Adipocyte (in vitro differentiated cells): ENCODE measurements around the gene UPB1.

Experiments
- DNase-seq: peaks from one replicate; pipeline ENCODE4 v3.0.0-alpha.2; 2015; ENCODE audit warnings: low read depth
- H3K27me3 ChIP-seq: replicated peaks from 2 replicates; pipeline ENCODE4 v1.7.0; 2013; ENCODE audit warnings: mild to moderate bottlenecking, low read length, moderate library complexity; ENCODE audit not compliant: control insufficient read depth, insufficient read depth
- H3K36me3 ChIP-seq: 2 replicates; pipeline ENCODE4 v1.7.0; 2013; ENCODE audit warnings: low read length, mild to moderate bottlenecking, moderate library complexity; ENCODE audit not compliant: control insufficient read depth, insufficient read depth, severe bottlenecking
- H3K4me1 ChIP-seq: 2 replicates; pipeline ENCODE4 v1.7.0; 2013; ENCODE audit warnings: mild to moderate bottlenecking, low read length, moderate library complexity; ENCODE audit not compliant: control insufficient read depth, insufficient read depth
- H3K4me3 ChIP-seq: 2 replicates; pipeline ENCODE4 v1.7.0; 2013; ENCODE audit warnings: mild to moderate bottlenecking, low read length, moderate library complexity
- H3K9ac ChIP-seq: 2 replicates; pipeline ENCODE4 v1.7.0; 2013; ENCODE audit warnings: mild to moderate bottlenecking, low read length, moderate library complexity
- H3K9me3 ChIP-seq: 2 replicates; pipeline ENCODE4 v1.7.0; 2013; ENCODE audit warnings: mild to moderate bottlenecking, low read length, moderate library complexity; ENCODE audit not compliant: control insufficient read depth

UPB1 gene

DNA sequence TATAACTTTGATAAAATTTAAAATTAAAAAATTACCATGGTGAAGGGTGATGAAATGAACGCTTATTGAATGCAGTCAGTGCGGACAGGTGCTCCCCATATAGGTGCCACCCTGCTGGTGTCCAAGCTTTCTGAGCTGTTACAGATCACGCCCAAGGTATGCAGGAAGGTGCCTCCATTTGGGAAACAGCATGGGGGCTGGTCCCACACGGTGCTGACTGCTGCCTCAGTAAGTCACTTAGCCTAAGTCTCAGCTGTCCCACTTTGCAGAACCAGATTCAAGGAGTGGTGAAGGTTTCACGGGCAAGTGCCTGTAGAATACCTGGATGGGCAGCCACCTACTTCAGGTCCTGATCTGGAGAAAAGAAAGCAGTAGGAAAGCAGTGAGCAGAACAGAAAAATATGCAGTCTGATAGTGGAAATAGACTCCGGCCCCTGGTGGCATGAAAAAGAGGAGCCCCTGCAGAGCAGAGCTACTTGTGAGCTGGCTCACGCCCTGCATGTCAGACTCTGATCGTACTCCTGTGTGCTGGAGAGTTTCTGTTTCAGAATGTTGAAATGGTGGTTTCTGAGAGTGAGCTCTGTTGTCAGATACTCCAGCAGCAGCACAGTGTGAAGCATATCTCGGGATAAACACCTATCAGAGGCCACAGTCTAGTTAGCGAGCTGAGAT, 34.6 kb upstream of the UPB1 start:
- DNase-seq, result no peak
- Histone ChIP-seq H3K27me3 (no peaks in the 10 kb centered on the region), H3K4me3 (no peak overlapping the region), H3K9ac (no peak overlapping the region), H3K36me3 (no peaks in the 10 kb centered on the region), H3K9me3 (no peaks in the 10 kb centered on the region), H3K4me1 (peaks cover 12% of the 10 kb centered on the region)

- DNase-seq, result no peak
- H3K4me3 ChIP-seq, result no peak overlapping the region
- H3K27me3 ChIP-seq, result no peaks in the 10 kb centered on the region
- H3K9ac ChIP-seq, result no peak overlapping the region
- H3K36me3 ChIP-seq, result no peaks in the 10 kb centered on the region
- no peaks in the 10 kb centered on the region for H3K9me3 ChIP-seq
- peaks cover 25% of the 10 kb centered on the region for H3K4me1 ChIP-seq
These were observed 31.9 kb upstream of the UPB1 start for GRCh38 chr22:24463071-24463760.

- H3K4me1 ChIP-seq, result peaks cover 25% of the 10 kb centered on the region
- no peaks in the 10 kb centered on the region for H3K27me3 ChIP-seq
- no peaks in the 10 kb centered on the region for H3K36me3 ChIP-seq
- DNase-seq, result no peak
- no peaks in the 10 kb centered on the region for H3K9me3 ChIP-seq
- no peak overlapping the region for H3K4me3 ChIP-seq
- H3K9ac ChIP-seq, result no peak overlapping the region
These were observed 29.6 kb upstream of the UPB1 start for GRCh38 chr22:24465566-24465965.

GRCh38 chr22:24465975-24466374, 29.2 kb upstream of the UPB1 start:
- Histone ChIP-seq H3K4me1 (peaks cover 26% of the 10 kb centered on the region), H3K9me3 (no peaks in the 10 kb centered on the region), H3K36me3 (no peaks in the 10 kb centered on the region), H3K9ac (no peak overlapping the region), H3K27me3 (no peaks in the 10 kb centered on the region), H3K4me3 (no peak overlapping the region)
- DNase-seq, result no peak

DNA sequence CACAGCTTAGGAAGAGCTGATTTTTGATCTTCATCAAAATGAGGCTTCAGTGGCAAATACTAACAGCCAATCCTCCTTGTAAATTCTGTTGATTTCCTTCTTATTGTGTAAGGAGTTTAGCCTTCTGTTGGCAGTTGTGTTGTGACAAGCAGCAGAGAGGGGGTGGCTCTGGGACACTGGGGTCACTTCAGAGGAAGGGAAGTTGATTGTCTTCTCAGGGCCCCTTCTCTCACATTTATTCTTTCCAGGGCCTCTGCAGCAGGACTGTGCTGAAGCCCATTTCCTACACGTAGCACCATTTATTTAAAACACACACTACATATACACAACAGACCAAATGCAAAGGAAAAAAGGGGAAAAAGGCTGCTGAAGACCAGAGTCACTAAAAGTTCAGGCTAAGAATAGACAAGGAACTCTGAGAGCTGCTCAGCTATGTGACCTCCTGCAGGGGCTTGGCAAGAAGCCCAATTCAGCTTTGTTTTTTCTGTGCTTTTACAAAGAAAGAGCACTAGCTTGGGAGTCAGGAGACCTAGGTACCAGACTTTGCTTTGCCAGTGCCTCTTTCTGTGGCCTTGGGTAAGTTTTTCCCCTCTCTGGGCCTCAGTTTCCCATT, 28.3 kb upstream of the UPB1 start:
- peak overlapping the region; percentile 55 for H3K9ac ChIP-seq
- DNase-seq, result peak; percentile 69
- peak overlapping the region; percentile 59 for H3K4me3 ChIP-seq
- H3K4me1 ChIP-seq, result peaks cover 35% of the 10 kb centered on the region
- H3K27me3 ChIP-seq, result no peaks in the 10 kb centered on the region
- H3K36me3 ChIP-seq, result no peaks in the 10 kb centered on the region
- no peaks in the 10 kb centered on the region for H3K9me3 ChIP-seq

DNA sequence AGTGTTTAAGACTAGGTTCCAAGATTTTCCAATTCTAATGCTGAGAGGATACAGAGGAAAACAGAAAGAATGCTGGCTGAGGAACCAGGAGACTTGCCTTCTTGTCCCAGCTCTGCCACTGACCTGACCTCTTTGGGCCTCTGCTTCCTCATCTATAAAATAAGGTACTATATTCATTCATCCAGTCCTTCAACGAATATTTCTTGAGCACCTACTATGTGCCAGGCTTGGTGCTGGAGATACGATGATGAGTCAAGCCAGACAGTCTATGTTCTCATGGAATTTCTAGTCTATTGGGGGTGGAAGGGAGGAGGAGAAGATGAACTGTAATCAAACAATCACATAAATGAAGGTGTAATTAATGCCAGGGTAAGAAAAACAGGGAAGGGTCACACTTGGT, 27.8 kb upstream of the UPB1 start:
- Histone ChIP-seq H3K9ac (peak overlapping the region; percentile 55), H3K4me1 (peaks cover 38% of the 10 kb centered on the region), H3K9me3 (no peaks in the 10 kb centered on the region), H3K4me3 (peak overlapping the region; percentile 59), H3K36me3 (no peaks in the 10 kb centered on the region), H3K27me3 (no peaks in the 10 kb centered on the region)
- no peak for DNase-seq

DNA sequence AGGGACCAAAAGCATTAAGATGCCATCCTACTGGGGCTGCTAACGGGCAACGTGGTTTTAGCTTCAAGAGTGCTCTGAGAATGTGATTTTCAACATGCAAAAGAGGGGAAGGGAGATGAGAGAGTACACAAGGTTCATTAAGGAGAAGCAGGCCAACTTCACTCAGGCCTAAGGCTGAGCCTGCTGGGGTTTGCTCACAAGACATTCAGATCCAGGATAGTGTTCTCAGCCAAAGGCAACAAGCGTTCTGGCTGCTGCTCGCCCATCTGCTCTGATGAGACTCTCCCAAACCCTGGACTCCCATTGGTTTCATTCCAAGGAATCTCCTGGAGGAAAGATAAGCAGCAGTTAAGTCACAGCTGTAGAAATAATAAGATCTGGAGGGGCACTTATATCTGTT, 23.6 kb upstream of the UPB1 start:
- Histone ChIP-seq H3K4me1 (peaks cover 37% of the 10 kb centered on the region), H3K4me3 (no peak overlapping the region), H3K9me3 (peaks cover 4% of the 10 kb centered on the region), H3K9ac (no peak overlapping the region), H3K27me3 (no peaks in the 10 kb centered on the region), H3K36me3 (no peaks in the 10 kb centered on the region)
- DNase-seq, result peak; percentile 18

DNA sequence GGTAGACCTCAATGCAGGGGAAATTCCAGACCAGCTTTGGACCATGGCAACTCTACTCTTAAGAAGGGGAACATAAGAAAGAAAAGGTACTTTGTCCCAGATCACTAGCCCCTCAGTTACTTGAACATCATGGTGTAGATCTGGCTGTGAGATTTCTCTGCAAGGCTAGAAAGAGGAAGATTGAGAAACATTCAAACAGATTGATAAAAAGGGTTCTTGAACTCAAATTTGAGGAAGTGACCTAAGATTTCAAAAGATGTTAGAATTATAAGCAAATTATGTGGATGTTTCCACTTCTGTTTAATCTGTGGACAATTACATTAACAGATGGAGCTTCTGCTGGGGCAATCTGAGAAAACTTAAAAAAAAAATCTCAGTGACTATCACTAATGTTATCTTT, 21.8 kb upstream of the UPB1 start:
- no peak for DNase-seq
- Histone ChIP-seq H3K4me1 (peaks cover 30% of the 10 kb centered on the region), H3K9ac (no peak overlapping the region), H3K36me3 (no peaks in the 10 kb centered on the region), H3K9me3 (peaks cover 4% of the 10 kb centered on the region), H3K27me3 (no peaks in the 10 kb centered on the region), H3K4me3 (no peak overlapping the region)

GRCh38 chr22:24474221-24474620, 20.9 kb upstream of the UPB1 start:
- H3K9me3 ChIP-seq, result peaks cover 4% of the 10 kb centered on the region
- DNase-seq, result peak; percentile 83
- H3K36me3 ChIP-seq, result no peaks in the 10 kb centered on the region
- peak overlapping the region; percentile 70 for H3K9ac ChIP-seq
- no peak overlapping the region for H3K4me3 ChIP-seq
- H3K4me1 ChIP-seq, result peaks cover 30% of the 10 kb centered on the region
- H3K27me3 ChIP-seq, result no peaks in the 10 kb centered on the region

DNA sequence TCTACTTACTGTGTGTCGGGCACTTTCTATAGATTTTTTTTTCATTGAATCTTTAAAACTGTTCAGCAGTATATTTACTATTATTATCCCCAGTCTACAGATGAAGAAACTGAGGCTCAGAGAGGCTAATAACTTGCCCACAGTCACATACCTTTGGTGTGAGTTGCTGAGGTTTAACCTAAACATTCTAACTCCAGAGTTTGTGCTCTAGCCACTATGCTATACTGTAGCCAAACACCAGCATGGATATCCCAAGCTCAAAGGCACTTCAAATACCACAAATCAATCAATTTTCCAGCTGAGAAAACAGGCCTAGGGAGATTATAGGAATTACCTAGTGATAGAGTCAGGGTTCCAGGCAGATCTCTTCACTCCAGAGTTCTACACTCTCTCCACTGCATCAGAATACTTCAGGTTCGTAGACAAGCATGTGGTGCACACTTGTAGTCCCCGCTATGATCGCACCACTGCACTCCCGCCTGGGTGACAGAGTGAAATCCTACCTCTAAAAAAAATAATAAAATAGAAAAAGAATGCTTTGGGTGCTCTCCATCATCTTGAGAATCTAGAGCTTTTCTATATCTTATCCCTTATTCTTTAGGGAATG, 20.4 kb upstream of the UPB1 start:
- Histone ChIP-seq H3K9ac (no peak overlapping the region), H3K4me3 (no peak overlapping the region), H3K9me3 (peaks cover 4% of the 10 kb centered on the region), H3K36me3 (no peaks in the 10 kb centered on the region), H3K4me1 (peaks cover 30% of the 10 kb centered on the region), H3K27me3 (no peaks in the 10 kb centered on the region)
- DNase-seq, result peak; percentile 17

- no peak overlapping the region for H3K9ac ChIP-seq
- H3K4me1 ChIP-seq, result peaks cover 29% of the 10 kb centered on the region
- no peak overlapping the region for H3K4me3 ChIP-seq
- no peaks in the 10 kb centered on the region for H3K9me3 ChIP-seq
- H3K36me3 ChIP-seq, result no peaks in the 10 kb centered on the region
- no peak for DNase-seq
- H3K27me3 ChIP-seq, result no peaks in the 10 kb centered on the region
These were observed 13.5 kb upstream of the UPB1 start for GRCh38 chr22:24481641-24482040.
